Measurements from ENCODE around the gene PLOD3.

The PLOD3 gene

GRCh38 chr7:101165958-101166647, 51.3 kb downstream of the PLOD3 start:
- DNase-seq (ENCODE audit: low spot score), result no peak

DNA sequence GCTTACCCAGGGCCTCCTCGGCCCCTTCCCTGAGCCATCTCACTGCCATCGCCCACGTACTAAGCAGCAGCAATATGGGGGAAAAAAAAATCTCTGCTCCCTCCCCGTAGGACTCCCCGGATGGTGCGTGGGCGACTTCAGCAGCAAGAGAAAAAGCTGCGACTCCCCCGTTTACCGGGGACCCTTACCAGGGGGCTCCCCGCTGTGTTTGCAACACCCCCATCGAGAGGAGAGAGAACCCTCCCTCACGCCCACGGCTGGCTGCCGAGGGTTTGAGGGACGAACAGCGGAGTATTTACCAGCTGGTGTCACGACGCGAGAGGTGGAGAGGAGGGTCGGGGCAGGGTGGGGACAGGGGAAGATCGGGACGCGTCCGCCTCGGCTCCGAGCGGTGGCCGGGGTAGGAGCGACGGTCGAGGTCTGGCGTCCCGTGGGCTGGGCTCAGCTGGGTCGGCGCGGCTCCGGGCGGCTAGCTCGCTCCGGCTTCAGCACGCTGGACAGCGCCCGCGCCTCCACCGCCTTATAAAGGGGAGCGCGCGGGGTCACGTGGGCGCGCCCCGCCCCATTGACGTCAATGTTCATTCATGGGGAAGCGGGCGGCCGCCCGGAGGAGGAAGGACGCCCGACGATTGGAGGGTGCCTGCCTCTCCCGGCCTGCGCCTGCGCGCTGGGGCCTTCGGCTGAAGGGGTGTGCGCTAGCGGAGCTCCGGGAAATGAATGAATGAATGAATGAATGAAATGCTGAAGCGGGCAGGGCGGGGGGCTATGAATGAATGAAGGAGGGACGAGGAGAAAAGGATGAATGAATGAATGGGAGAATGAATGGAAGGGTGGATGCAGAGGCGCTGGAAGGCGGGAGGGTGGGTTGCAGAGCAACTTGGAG, 52.1 kb downstream of the PLOD3 start, which contains the start of gene VGF:
TSS of gene VGF (minus strand) at position 495 of the 883 bp plus-strand sequence. CDS start 726 bp downstream, outside the sequence.
- peak; percentile 99 for DNase-seq (ENCODE audit: low spot score)

DNA sequence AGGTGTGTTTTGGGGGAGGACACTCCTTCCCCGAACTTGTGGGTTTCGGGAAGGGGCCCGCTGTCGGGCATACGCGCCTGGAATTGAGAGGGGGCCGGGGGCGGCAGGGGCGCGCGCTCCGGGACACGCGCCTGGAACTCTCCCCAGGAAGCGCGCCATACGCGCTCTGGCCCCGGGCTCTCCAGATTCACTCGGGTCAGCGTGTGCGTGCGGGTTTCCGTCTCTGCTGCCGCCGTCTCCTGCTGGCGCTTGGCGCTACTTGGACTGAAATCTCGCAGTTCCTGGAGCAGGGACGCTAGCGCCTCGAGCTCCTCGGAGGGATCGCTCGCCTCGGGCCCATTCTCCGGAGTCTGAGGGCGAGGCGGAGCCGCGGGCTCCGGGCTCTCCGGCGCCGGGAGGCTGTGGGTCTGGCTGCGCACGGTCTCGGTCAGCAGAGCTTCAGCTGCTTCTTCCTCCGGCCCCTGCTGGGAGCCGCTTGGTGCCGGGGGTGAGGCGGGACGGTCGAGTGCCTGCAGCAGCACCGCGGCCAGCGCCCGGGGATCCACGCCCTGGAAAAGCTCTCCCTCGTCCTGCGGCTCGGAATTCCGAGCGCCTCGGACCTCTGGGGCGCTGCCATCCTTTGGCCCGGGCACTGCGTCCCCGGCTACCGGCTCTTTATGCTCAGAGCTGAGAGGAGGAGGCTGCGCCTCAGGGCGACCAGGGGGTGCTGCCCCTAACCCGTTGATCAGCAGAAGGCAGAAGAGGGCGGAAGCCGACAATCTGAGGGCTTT, 53.1 kb downstream of the PLOD3 start:
- DNase-seq (ENCODE audit: low spot score), result peak; percentile 83

DNA sequence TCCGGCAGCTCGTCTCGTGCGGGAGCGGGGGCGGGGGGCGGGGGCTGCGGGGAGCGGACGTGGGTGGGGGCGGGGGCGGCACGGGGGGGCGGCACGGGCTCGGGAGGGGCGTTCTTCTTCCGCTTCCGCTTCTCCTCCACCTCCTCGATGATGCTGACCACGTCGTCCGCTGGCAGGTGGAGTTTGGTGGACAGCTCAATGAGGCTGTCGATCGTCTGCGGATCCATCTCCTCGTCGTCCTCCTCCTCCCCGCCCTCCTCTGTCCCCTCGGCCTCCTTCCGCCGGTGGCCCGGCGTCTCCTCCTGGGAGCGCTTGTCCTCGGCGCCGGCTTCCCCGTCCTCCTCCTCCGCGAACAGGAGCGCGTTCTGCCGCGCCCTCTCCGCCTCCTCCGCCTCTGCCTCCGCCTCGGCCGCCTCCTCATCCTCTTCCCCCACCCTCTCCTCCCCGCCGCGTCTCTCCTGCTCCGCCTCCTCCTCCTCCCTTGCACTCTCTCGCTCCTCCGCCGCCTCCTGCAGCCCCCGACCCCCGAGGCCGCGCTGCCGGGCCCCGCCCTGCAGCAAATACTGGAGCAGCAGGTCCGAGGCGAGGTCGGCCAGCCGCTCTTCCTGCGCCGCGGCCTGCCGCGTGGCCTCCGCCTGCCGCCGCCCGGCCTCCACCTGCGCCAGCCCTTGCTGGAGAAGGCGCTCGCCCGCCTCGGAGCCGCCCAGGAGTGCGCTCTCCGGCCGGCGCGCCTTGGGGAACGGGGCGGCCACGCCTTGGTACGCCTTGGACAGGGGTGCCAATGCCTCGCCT, 53.9 kb downstream of the PLOD3 start:
- peak; percentile 41 for DNase-seq (ENCODE audit: low spot score)

DNA sequence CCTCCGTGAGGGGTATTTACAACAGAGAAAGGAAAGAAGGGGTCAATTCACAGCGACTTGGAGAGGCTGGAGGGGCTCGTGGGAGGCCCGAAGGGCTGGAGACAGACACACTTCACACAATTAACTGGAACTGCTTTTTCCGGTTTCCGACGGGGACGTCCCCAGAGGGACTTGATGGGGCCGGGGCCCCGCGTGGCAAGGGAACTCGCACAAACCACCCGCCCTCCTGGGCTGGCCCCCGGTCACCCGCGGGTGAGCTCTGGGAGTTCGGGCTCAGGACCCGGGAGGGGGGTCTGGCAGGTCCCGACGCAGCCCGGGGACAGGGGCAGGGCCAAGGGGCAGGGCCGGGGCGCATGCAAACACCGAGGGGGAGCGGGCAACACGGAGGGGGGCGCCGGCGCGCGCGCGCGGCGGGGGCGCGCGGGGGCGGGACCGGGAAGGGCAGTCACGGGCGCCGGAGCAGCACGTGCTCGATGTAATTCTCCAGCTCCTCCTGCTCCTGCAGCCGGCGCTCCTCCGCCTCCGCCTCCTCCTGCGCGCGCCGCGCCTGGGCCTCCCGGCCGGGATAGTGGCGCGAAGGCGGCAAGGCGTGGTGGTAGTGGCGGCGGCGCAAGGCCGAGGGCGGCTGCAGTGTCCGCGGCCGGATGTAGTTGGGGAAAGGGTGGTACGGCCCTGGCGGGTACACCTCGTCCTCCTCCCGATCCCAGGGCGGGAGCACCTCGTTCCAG, 54.7 kb downstream of the PLOD3 start:
- DNase-seq (ENCODE audit: low spot score), result peak; percentile 69

DNA sequence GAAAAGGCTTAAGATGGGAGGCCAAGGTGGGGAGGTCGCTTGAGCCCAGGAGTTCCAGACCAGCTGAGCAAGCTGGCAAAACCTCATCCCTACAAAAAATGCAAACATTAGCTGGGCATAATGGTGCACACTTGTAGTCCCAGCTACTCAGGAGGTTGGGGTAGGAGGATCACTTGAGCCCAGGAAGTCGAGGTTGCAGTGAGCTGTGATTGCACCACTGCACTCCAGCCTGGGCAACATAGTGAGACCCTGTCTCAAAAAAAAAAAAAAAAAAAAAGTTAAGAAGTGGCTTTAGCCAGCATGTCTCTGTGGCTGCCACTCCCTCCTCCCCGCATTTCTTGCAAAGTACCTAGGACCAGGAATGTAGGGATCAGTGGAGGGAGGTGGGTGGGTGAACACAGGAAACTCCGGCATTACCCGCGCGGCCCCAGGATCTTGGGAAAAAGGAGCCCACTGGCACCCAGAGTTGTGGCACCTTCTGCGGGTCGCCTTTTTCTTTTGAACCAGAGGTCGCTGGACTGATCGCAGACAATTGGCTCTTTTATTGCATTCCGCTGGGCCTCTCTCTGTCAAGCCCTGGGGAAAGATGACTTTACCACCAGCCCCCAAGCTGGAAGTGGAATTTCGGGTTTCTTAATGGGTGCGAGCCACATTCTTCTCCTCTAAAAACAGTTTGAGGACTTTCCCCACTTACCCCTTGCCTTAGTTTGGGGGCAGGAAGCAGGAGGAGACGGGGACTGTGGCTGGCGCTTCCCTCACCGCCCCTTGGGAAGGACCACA, 55.5 kb downstream of the PLOD3 start:
- peak; percentile 14 for DNase-seq (ENCODE audit: low spot score)

DNA sequence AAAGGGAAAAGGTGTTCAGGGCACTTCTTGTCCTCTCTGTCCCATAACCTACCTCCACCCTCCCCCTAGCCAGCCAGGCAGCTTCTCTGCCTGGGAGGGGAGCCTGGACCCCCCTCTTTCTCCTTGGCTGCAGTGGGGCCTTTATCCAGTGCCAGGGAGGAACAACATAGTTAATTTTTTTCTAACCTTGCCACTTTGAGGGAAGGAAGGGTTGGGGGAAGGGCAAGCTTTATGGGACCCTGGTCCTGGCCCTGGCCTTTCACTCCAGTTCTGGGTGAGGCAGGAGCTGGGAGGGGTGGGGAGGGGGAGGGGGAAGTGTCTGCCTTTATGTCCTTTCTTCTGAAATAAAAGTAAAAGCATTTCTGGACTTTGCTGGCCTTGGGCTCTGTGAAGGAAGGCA, 56.5 kb downstream of the PLOD3 start:
- DNase-seq (ENCODE audit: low spot score), result no peak

GRCh38 chr7:101159696-101160674, 57.4 kb downstream of the PLOD3 start:
- DNase-seq (ENCODE audit: low spot score), result no peak

- DNase-seq (ENCODE audit: low spot score), result no peak
Observed at GRCh38 chr7:101156866-101157589, 60.4 kb downstream of the PLOD3 start.

DNA sequence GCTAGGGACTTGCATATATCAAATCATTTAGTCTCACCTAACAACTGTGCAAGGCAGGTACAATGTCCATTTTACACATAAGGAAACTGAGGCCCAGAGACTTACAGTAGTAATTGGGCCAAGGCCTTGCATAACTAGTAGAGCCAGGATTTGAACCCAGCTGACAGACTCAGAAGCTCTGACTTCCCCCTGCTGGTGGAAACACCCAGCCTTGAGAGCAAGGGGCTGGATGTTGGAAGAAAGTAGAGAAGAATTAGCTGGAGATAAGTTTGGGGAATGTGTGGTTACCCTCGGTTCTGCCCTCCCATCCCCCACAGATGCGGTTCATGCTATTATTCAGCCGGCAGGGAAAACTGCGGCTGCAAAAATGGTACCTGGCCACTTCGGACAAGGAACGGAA, 61.1 kb downstream of the PLOD3 start:
- peak; percentile 32 for DNase-seq (ENCODE audit: low spot score)
